H1 (cell line): Measurements from ENCODE around the gene P3H1. TPM values are rescaled to one million over a fixed set of nuclear protein-coding genes. Genes with fewer than 3 reads are reported as not detected.

Experiments used
- CTCF ChIA-PET: fragments of 300-600 bp; sonication (Branson Sonifier 250); formaldehyde crosslinking; loops from one replicate; lab custom pipeline; 2021; ENCODE audit not compliant: partially characterized antibody; lab: Charles Lee
- POLR2A ChIA-PET: fragments of 300-600 bp; sonication (Branson Sonifier 250); formaldehyde crosslinking; loops from one replicate; lab custom pipeline; 2021; ENCODE audit warnings: inconsistent platforms; ENCODE audit not compliant: partially characterized antibody; lab: Charles Lee
- DNase-seq, 2 experiments: peaks; one replicate each; pipeline versions ENCODE4 v3.0.0 to v3.0.0-alpha.2; 2010 to 2022; ENCODE audit warnings: low spot score in 2 of 2, low read depth in 1 of 2, mixed read lengths in 1 of 2
- FAIRE-seq: peaks from 2 replicates; lab custom pipeline; 2011; peaks lifted over from hg19 to GRCh38; lab: Jason Lieb, UNC
- H2AFZ ChIP-seq: 2 replicates; pipeline ENCODE4 v1.8.1; 2012; ENCODE audit warnings: low read length, inconsistent platforms
- H2AK5ac ChIP-seq: 2 replicates; pipeline ENCODE4 v1.6.1; 2013; ENCODE audit warnings: low read depth, low read length
- H2BK120ac ChIP-seq: replicated peaks from 2 replicates; pipeline ENCODE3; 2013; ENCODE audit warnings: low read depth, low read length, inconsistent platforms
- H2BK12ac ChIP-seq: 2 replicates; pipeline ENCODE4 v1.6.1; 2013; ENCODE audit warnings: low read depth, low read length
- H2BK15ac ChIP-seq: 2 replicates; pipeline ENCODE4 v1.6.1; 2013; ENCODE audit warnings: low read length
- H2BK20ac ChIP-seq: 2 replicates; pipeline ENCODE4 v1.6.1; 2013; ENCODE audit warnings: low read length
- H2BK5ac ChIP-seq: 2 replicates; pipeline ENCODE4 v1.6.1; 2013; ENCODE audit warnings: low read depth, low read length
- H3K14ac ChIP-seq: 2 replicates; pipeline ENCODE4 v1.6.1; 2013; ENCODE audit warnings: inconsistent platforms; ENCODE audit not compliant: insufficient read length
- H3K18ac ChIP-seq: 2 replicates; pipeline ENCODE4 v1.6.1; 2013; ENCODE audit warnings: low read length; ENCODE audit errors: extremely low read depth
- H3K23ac ChIP-seq: 2 replicates; pipeline ENCODE4 v1.6.1; 2013; ENCODE audit warnings: inconsistent platforms; ENCODE audit not compliant: insufficient read length
- H3K23me2 ChIP-seq: 2 replicates; pipeline ENCODE4 v1.6.1; 2013; ENCODE audit warnings: low read depth, low read length
- H3K27ac ChIP-seq: 2 replicates; pipeline ENCODE4 v1.6.1; 2011; ENCODE audit warnings: low read depth, low read length, inconsistent platforms
- H3K27me3 ChIP-seq, 4 experiments: replicated peaks in 1 of 4; 1 replicate in 1 of 4; 2 replicates in 3 of 4; pipeline versions ENCODE4 v1.6.1 to v1.8.1; 2011 to 2013; ENCODE audit warnings: low read length in 3 of 4, mild to moderate bottlenecking in 3 of 4, inconsistent platforms in 2 of 4, mixed read lengths in 2 of 4, moderate library complexity in 1 of 4; ENCODE audit not compliant: control insufficient read depth in 3 of 4, insufficient read depth in 3 of 4; ENCODE audit errors: extremely low read depth in 1 of 4
- H3K36me3 ChIP-seq, 4 experiments: 2 replicates each; pipeline versions ENCODE4 v1.6.1 to v1.8.1; 2011 to 2013; ENCODE audit warnings: mild to moderate bottlenecking in 4 of 4, low read length in 3 of 4, moderate library complexity in 2 of 4, control low read depth in 1 of 4, inconsistent platforms in 1 of 4; ENCODE audit not compliant: insufficient read depth in 4 of 4, control insufficient read depth in 2 of 4
- H3K4ac ChIP-seq: replicated peaks from 2 replicates; pipeline ENCODE3; 2013; ENCODE audit warnings: low read length, low read depth, mixed read lengths, inconsistent platforms; ENCODE audit not compliant: insufficient read length
- H3K4me1 ChIP-seq, 4 experiments: replicated peaks in 1 of 4; 1 replicate in 1 of 4; 2 replicates in 3 of 4; pipeline versions ENCODE4 v1.6.1 to v1.8.1; 2011 to 2013; ENCODE audit warnings: low read length in 3 of 4, inconsistent platforms in 2 of 4, mixed read lengths in 1 of 4; ENCODE audit not compliant: insufficient read depth in 4 of 4, control insufficient read depth in 3 of 4
- H3K4me2 ChIP-seq, 2 experiments: 2 replicates each; pipeline versions ENCODE4 v1.6.1 to v1.8.1; 2011 to 2013; ENCODE audit warnings: low read depth in 2 of 2, low read length in 2 of 2, control low read depth in 1 of 2, inconsistent platforms in 1 of 2, mild to moderate bottlenecking in 1 of 2; ENCODE audit not compliant: insufficient read depth in 1 of 2
- H3K4me3 ChIP-seq, 4 experiments: fragments of 200-600, 300-600 bp in 1 of 4; sonication (generic), shearing (Covaris generic), sonication (Bioruptor Twin) in 1 of 4; 2 replicates each; pipeline versions ENCODE4 v1.5.1 to v1.8.1; 2011 to 2016; ENCODE audit warnings: low read length in 4 of 4, low read depth in 3 of 4, control low read depth in 2 of 4, inconsistent platforms in 2 of 4, mild to moderate bottlenecking in 2 of 4, mixed read lengths in 1 of 4, moderate library complexity in 1 of 4; ENCODE audit not compliant: insufficient read depth in 2 of 4; ENCODE audit errors: extremely low read depth in 1 of 4
- H3K56ac ChIP-seq: replicated peaks from 2 replicates; pipeline ENCODE3; 2013; ENCODE audit warnings: low read depth, mild to moderate bottlenecking, mixed read lengths, low read length, inconsistent platforms; ENCODE audit not compliant: insufficient read length
- H3K79me1 ChIP-seq: 2 replicates; pipeline ENCODE4 v1.6.1; 2013; ENCODE audit warnings: low read depth, low read length, control low read depth
- H3K79me2 ChIP-seq, 2 experiments: 2 replicates each; pipeline versions ENCODE4 v1.6.1 to v1.8.1; 2012 to 2013; ENCODE audit warnings: low read length in 2 of 2, mild to moderate bottlenecking in 2 of 2, inconsistent platforms in 1 of 2; ENCODE audit not compliant: insufficient read depth in 2 of 2, control insufficient read depth in 1 of 2
- H3K9ac ChIP-seq, 4 experiments: replicated peaks in 1 of 4; 1 replicate in 1 of 4; 2 replicates in 3 of 4; pipeline versions ENCODE4 v1.6.1 to v1.8.1; 2011 to 2013; ENCODE audit warnings: low read depth in 3 of 4, low read length in 3 of 4, control low read depth in 2 of 4, mild to moderate bottlenecking in 2 of 4, moderate library complexity in 2 of 4, inconsistent platforms in 1 of 4; ENCODE audit errors: extremely low read depth in 1 of 4
- H3K9me3 ChIP-seq, 2 experiments: 2 replicates each; pipeline versions ENCODE4 v1.6.1 to v1.8.1; 2012 to 2013; ENCODE audit warnings: mild to moderate bottlenecking in 2 of 2, moderate library complexity in 2 of 2, control low read depth in 1 of 2, inconsistent platforms in 1 of 2, low read depth in 1 of 2, low read length in 1 of 2, mixed read lengths in 1 of 2; ENCODE audit not compliant: insufficient read depth in 2 of 2
- H4K20me1 ChIP-seq, 2 experiments: replicated peaks in 1 of 2; 2 replicates each; pipeline versions ENCODE3 to v1.8.1; 2011 to 2013; ENCODE audit warnings: inconsistent platforms in 2 of 2, low read length in 2 of 2, mild to moderate bottlenecking in 1 of 2; ENCODE audit not compliant: insufficient read depth in 2 of 2, control insufficient read depth in 1 of 2
- H4K5ac ChIP-seq: 2 replicates; pipeline ENCODE4 v1.6.1; 2013; ENCODE audit warnings: low read length, low read depth, mixed read lengths, inconsistent platforms; ENCODE audit not compliant: insufficient read length
- H4K8ac ChIP-seq: 2 replicates; pipeline ENCODE4 v1.8.0; 2013; ENCODE audit warnings: mild to moderate bottlenecking, moderate library complexity, low read length, inconsistent platforms; ENCODE audit not compliant: insufficient read depth; ENCODE audit errors: extremely low read depth
- H4K91ac ChIP-seq: replicated peaks from 2 replicates; pipeline ENCODE3; 2013; ENCODE audit warnings: low read length, mixed read lengths, inconsistent platforms; ENCODE audit not compliant: insufficient read length
- SIX5 ChIP-seq: IDR thresholded peaks from 2 replicates; pipeline ENCODE4 v1.6.1; 2011; ENCODE audit warnings: mild to moderate bottlenecking, low read depth, low read length
- TEAD4 ChIP-seq: IDR thresholded peaks from 2 replicates; pipeline ENCODE4 v1.6.1; 2012; ENCODE audit warnings: low read depth, low read length, inconsistent platforms, mixed read lengths
- YY1 ChIP-seq: IDR thresholded peaks from 2 replicates; pipeline ENCODE4 v1.6.1; 2011; ENCODE audit warnings: low read depth, mild to moderate bottlenecking, low read length
- WGBS, 2 experiments: shearing (Covaris generic) in 1 of 2; methylation state at CpG; one replicate each; pipeline versions ENCODE4 v1.1.6 to v1.1.7; 2013 to 2015; ENCODE audit warnings: low lambda C conversion rate in 2 of 2, mixed read lengths in 2 of 2, inconsistent platforms in 1 of 2, low coverage in 1 of 2, missing lambda C conversion rate in 1 of 2; ENCODE audit not compliant: insufficient replicate concordance in 2 of 2, insufficient coverage in 1 of 2, insufficient read length in 1 of 2; ENCODE audit errors: extremely low coverage in 1 of 2, missing lambda C conversion rate in 1 of 2; 5-methylcytosine and 5-hydroxymethylcytosine counted together
- polyA plus RNA-seq, 7 experiments: library from polyadenylated mRNA; depleted of rRNA in 3 of 7; stranded (reverse) in 5 of 7; unstranded in 2 of 7; fragments of >200 nt in 5 of 7; fragments of 200-250 nt in 2 of 7; gene quantifications; 1 replicate in 5 of 7; 2 replicates in 1 of 7; 4 replicates in 1 of 7; pipeline versions ENCODE4 v1.2.1 to v1.2.3, GENCODE V29; 2011 to 2013; ENCODE audit warnings: missing spikeins in 2 of 7, mixed read lengths in 2 of 7
- total RNA-seq: library from RNA; stranded (reverse); fragmentation: NEBNext Ultra II Directional; extraction: Animal tissue kit (Norgen Biotek cat#: 25700); gene quantifications from 2 replicates; pipeline ENCODE4 v1.2.1, GENCODE V29; 2021

P3H1 gene
- total and polyA plus RNA-seq, 2 of the 8 experiments (the other 6 are each of a cell fraction or from before 2014, with no cell fraction given): 58.4 to 87.5 TPM

GRCh38 chr1:42752284-42752683 is 14.5 kb downstream of the P3H1 start:
- Histone ChIP-seq H3K14ac (no peak overlapping the region), H4K20me1 (peaks cover 0 to 4% of the 10 kb centered on the region in 2 experiments), H3K56ac (no peak overlapping the region), H3K4me2 (no peak overlapping the region), H3K36me3 (peaks cover 23 to 71% (median 43%) of the 10 kb centered on the region in 4 experiments), H3K4me1 (no peaks in the 10 kb centered on the region), H4K8ac (no peak overlapping the region), H2BK15ac (no peak overlapping the region), H2BK20ac (no peak overlapping the region), H4K91ac (no peak overlapping the region), H3K79me2 (no peaks in the 10 kb centered on the region), H2BK120ac (no peak overlapping the region), H3K27me3 (no peaks in the 10 kb centered on the region), H3K27ac (no peak overlapping the region), H2AK5ac (no peak overlapping the region), H3K23me2 (no peaks in the 10 kb centered on the region), H3K4me3 (no peak overlapping the region), H3K79me1 (no peaks in the 10 kb centered on the region), H3K18ac (no peak overlapping the region), H3K4ac (no peak overlapping the region), H4K5ac (no peak overlapping the region), H2BK5ac (no peak overlapping the region), H3K9me3 (peaks cover 4 to 9% of the 10 kb centered on the region in 2 experiments; a peak in 3 of 4 replicates), H2BK12ac (no peak overlapping the region), H3K23ac (no peak overlapping the region), H2AFZ (no peak overlapping the region), H3K9ac (no peak overlapping the region)
- CTCF ChIA-PET: interaction anchor here (0.6 to 1.5 kb wide), 8 partner anchors 10 to 577 kb away, joined by 3 to 5 read pairs (median 3); partner anchors contain the start of gene CLDN19
- POLR2A ChIA-PET: interaction anchor here (0.9 to 2.3 kb wide), 3 partner anchors 10 to 70 kb away, joined by 3 to 8 read pairs (median 3); partner anchors contain the start of gene YBX1
- 94% methylated on average over 6 of the region's 6 CpGs; no CpG with 5 or more reads in 1 of the 2 experiments for WGBS, 2 experiments
- DNase-seq (no peak), FAIRE-seq (no peak)
- TF ChIP-seq TEAD4 (no peak), YY1 (no peak), SIX5 (no peak)
